K562 (cell line): ENCODE results near the gene TMEM150A. TPM values are rescaled to one million over a fixed set of nuclear protein-coding genes. Genes with fewer than 3 reads are reported as not detected.
A peak's percentile ranks its signal among the peaks of the same experiment; 100 is the strongest.

Source experiments
- EP400 ChIP-seq: fragments of 450-650 bp; IDR thresholded peaks from 2 replicates; pipeline ENCODE4 v1.6.1; 2017; ENCODE audit warnings: antibody characterized with exemption, mild to moderate bottlenecking, moderate library complexity
- ETV6 ChIP-seq, 3 experiments: fragments of 150-350 bp in 1 of 3; sonication (generic) in 1 of 3; formaldehyde crosslinking in 1 of 3; IDR thresholded peaks; 2 replicates each; pipeline versions ENCODE4 v1.6.1 to v1.8.0; 2014 to 2022; ENCODE audit warnings: borderline replicate concordance in 2 of 3, low read depth in 2 of 3, antibody characterized with exemption in 1 of 3, low read length in 1 of 3, mild to moderate bottlenecking in 1 of 3, missing genetic modification reagents in 1 of 3
- L3MBTL2 ChIP-seq: fragments of 450-650 bp; IDR thresholded peaks from 2 replicates; pipeline ENCODE4 v1.6.1; 2016; ENCODE audit warnings: mild to moderate bottlenecking, moderate library complexity
- LEF1 ChIP-seq: fragments of 450-650 bp; IDR thresholded peaks from 2 replicates; pipeline ENCODE4 v1.6.1; 2016; ENCODE audit warnings: mild to moderate bottlenecking
- NR2C2 ChIP-seq, 2 experiments: fragments of 200-800 bp in 1 of 2; sonication (Bioruptor generic) in 1 of 2; sonication (generic) in 1 of 2; formaldehyde crosslinking in 1 of 2; IDR thresholded peaks; 2 replicates each; pipeline versions ENCODE4 v1.6.1 to v1.8.0; 2016 to 2022; ENCODE audit warnings: mild to moderate bottlenecking in 1 of 2, missing compliant biosample characterization in 1 of 2, missing genetic modification characterization in 1 of 2, missing genetic modification reagents in 1 of 2
- PRMT5 ChIP-seq: sonication (generic); formaldehyde crosslinking; IDR thresholded peaks from 2 replicates; pipeline ENCODE4 v1.5.0; 2020; ENCODE audit warnings: missing genetic modification reagents
- SPI1 ChIP-seq: IDR thresholded peaks from 2 replicates; pipeline ENCODE4 v1.6.1; 2011; ENCODE audit warnings: low read depth, low read length, control low read depth, borderline replicate concordance
- ZBTB12 ChIP-seq: fragments of 250-450 bp; sonication (Bioruptor Pico); IDR thresholded peaks from 2 replicates; pipeline ENCODE4 v1.4.0; 2020
- ZBTB7A ChIP-seq: IDR thresholded peaks from 2 replicates; pipeline ENCODE4 v1.6.1; 2011; ENCODE audit warnings: low read depth, mild to moderate bottlenecking, low read length, moderate library complexity, borderline replicate concordance; ENCODE audit not compliant: control insufficient read depth
- ZNF174 ChIP-seq: fragments of 250-450 bp; sonication (Bioruptor Pico); IDR thresholded peaks from 2 replicates; pipeline ENCODE4 v1.4.0; 2020; ENCODE audit warnings: mild to moderate bottlenecking
- ZNF398 ChIP-seq: fragments of 250-450 bp; sonication (Bioruptor Pico); IDR thresholded peaks from 2 replicates; pipeline ENCODE4 v1.8.0; 2021; ENCODE audit warnings: moderate library complexity, mild to moderate bottlenecking, inconsistent platforms
- ZNF41 ChIP-seq: fragments of 250-450 bp; sonication (Bioruptor Pico); conservative IDR thresholded peaks from 2 replicates; pipeline ENCODE4 v1.4.0; 2020; ENCODE audit warnings: mild to moderate bottlenecking
- polyA plus RNA-seq, 8 experiments: library from polyadenylated mRNA; depleted of rRNA in 4 of 8; stranded (reverse) in 5 of 8; unstranded in 3 of 8; fragments of >200 nt; fragmentation: Nextera tagmentation in 2 of 8; fragmentation: Illumina TruSeq in 1 of 8; extraction: Ambion mirVana in 2 of 8; extraction: Trizol in 1 of 8; gene quantifications; 2 replicates each; pipeline versions ENCODE4 v1.2.1 to v1.2.3, GENCODE V29; 2011 to 2014; ENCODE audit warnings: inconsistent platforms in 1 of 8, missing spikeins in 1 of 8
- total RNA-seq, 7 experiments: library from RNA; depleted of rRNA in 6 of 7; stranded (reverse); fragments of >200 nt in 6 of 7; fragmentation: Illumina TruSeq in 2 of 7; extraction: Trizol in 2 of 7; gene quantifications; 2 replicates each; pipeline versions ENCODE4 v1.2.1 to v1.2.3, GENCODE V29; 2011 to 2021; ENCODE audit warnings: low replicate concordance in 1 of 7
- TF ChIP-seq, protein P1 (sequence below): fragments of 250-450 bp; sonication (Bioruptor Pico); IDR thresholded peaks from 2 replicates; pipeline ENCODE4 v1.8.0; 2022; ENCODE audit warnings: moderate library complexity, mild to moderate bottlenecking, inconsistent platforms
- TF ChIP-seq, protein P2 (sequence below): fragments of 450-650 bp; formaldehyde crosslinking; IDR thresholded peaks from 2 replicates; pipeline ENCODE4 v1.4.0; 2022; ENCODE audit warnings: missing genetic modification characterization
- TF ChIP-seq, protein P3 (sequence below): fragments of 450-650 bp; formaldehyde crosslinking; IDR thresholded peaks from 2 replicates; pipeline ENCODE4 v1.4.0; 2020; ENCODE audit warnings: mild to moderate bottlenecking, moderate library complexity
- TF ChIP-seq, protein P4 (sequence below), 2 experiments: IDR thresholded peaks; 2 replicates each; pipeline ENCODE4 v1.6.1; 2011; ENCODE audit warnings: borderline replicate concordance in 1 of 2, control low read depth in 1 of 2, low read depth in 1 of 2, low read length in 1 of 2, mild to moderate bottlenecking in 1 of 2, mixed read lengths in 1 of 2, moderate library complexity in 1 of 2; ENCODE audit not compliant: insufficient read depth in 1 of 2, insufficient read length in 1 of 2, poor library complexity in 1 of 2, severe bottlenecking in 1 of 2; ENCODE audit errors: extremely low read depth in 1 of 2

TMEM150A gene
- total and polyA plus RNA-seq, 9 of the 15 experiments (the other 6 are each of a cell fraction or from before 2014, with no cell fraction given), result 3.9 to 17.1 (median 8.4) TPM

- TF ChIP-seq, protein P1, sequence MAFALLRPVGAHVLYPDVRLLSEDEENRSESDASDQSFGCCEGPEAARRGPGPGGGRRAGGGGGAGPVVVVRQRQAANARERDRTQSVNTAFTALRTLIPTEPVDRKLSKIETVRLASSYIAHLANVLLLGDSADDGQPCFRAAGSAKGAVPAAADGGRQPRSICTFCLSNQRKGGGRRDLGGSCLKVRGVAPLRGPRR (CRISPR knock-in tag), result peak; percentile 53; the same call in 1 of the 2 replicates
- TF ChIP-seq EP400 (peak; percentile 60), SPI1 (peak; percentile 88), PRMT5 (CRISPR knock-in tag) (no peak), ZBTB12 (CRISPR knock-in tag) (0 out of 2 replicates have a peak, but pooled peaks have one; percentile 44), ZBTB7A (peak; percentile 10; the same call in 1 of the 2 replicates), ZNF398 (no peak), ZNF41 (CRISPR knock-in tag) (peak; percentile 28; the same call in 1 of the 2 replicates), NR2C2 (CRISPR knock-in tag; IDR thresholded peaks at IDR 0.05) (no peak), NR2C2 (tag; IDR thresholded peaks at IDR 0.05) (peak; percentile 25), LEF1 (0 out of 2 replicates have a peak, but pooled peaks have one; percentile 13), ZNF174 (CRISPR knock-in tag) (no peak), L3MBTL2 (peak; percentile 87), ETV6 (IDR thresholded peaks at IDR 0.05; ENCODE audit: borderline replicate concordance in 1 of 2, low read depth in 2 of 2, low read length in 1 of 2) (no peak), ETV6 (CRISPR knock-in tag; IDR thresholded peaks at IDR 0.05; ENCODE audit: borderline replicate concordance) (no peak)
- TF ChIP-seq, protein P2, sequence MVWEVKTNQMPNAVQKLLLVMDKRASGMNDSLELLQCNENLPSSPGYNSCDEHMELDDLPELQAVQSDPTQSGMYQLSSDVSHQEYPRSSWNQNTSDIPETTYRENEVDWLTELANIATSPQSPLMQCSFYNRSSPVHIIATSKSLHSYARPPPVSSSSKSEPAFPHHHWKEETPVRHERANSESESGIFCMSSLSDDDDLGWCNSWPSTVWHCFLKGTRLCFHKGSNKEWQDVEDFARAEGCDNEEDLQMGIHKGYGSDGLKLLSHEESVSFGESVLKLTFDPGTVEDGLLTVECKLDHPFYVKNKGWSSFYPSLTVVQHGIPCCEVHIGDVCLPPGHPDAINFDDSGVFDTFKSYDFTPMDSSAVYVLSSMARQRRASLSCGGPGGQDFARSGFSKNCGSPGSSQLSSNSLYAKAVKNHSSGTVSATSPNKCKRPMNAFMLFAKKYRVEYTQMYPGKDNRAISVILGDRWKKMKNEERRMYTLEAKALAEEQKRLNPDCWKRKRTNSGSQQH (CRISPR knock-in tag), result no peak
- TF ChIP-seq, protein P3, sequence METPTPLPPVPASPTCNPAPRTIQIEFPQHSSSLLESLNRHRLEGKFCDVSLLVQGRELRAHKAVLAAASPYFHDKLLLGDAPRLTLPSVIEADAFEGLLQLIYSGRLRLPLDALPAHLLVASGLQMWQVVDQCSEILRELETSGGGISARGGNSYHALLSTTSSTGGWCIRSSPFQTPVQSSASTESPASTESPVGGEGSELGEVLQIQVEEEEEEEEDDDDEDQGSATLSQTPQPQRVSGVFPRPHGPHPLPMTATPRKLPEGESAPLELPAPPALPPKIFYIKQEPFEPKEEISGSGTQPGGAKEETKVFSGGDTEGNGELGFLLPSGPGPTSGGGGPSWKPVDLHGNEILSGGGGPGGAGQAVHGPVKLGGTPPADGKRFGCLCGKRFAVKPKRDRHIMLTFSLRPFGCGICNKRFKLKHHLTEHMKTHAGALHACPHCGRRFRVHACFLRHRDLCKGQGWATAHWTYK, result peak; percentile 54; the same call in 1 of the 2 replicates
- TF ChIP-seq, protein P4, sequence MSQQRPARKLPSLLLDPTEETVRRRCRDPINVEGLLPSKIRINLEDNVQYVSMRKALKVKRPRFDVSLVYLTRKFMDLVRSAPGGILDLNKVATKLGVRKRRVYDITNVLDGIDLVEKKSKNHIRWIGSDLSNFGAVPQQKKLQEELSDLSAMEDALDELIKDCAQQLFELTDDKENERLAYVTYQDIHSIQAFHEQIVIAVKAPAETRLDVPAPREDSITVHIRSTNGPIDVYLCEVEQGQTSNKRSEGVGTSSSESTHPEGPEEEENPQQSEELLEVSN (IDR thresholded peaks at IDR 0.05; ENCODE audit: borderline replicate concordance in 1 of 2, extremely low read depth in 1 of 2, insufficient read depth in 1 of 2, insufficient read length in 1 of 2, low read depth in 1 of 2, low read length in 1 of 2, poor library complexity in 1 of 2, severe bottlenecking in 1 of 2), result peak; percentile 35 to 82
Measured at GRCh38 chr2:85578243-85579180, 24.0 kb downstream of the TMEM150A start (continued).
